T-helper 1 cell treated with Interleukin-12 subunit alpha and Interleukin-12 subunit beta and Interleukin-4 antibody, amounts not matched to agents 30 ng/mL and 1 ng/mL, for 36 hours (primary cell): ENCODE results near the gene MMP20. TPM values are rescaled to one million over a fixed set of nuclear protein-coding genes. Genes with fewer than 3 reads are reported as not detected.

ENCODE experiments used
- intact Hi-C: fragments of 100-400 bp; cut with micrococcal nuclease; formaldehyde crosslinking; loops from one replicate; pipeline ENCODE4 v1.15.1; 2024
- total RNA-seq: library from RNA; stranded (reverse); gene quantifications from 2 replicates; pipeline ENCODE4 v1.2.3, GENCODE V29; 2022

The MMP20 gene
- total RNA-seq, 1 donor from 2014 or later: not detected

GRCh38 chr11:102564110-102564509, 61.0 kb downstream of the MMP20 start:
- intact Hi-C loops: loop anchor here (1.0 kb wide), 1 partner anchor 35 kb away; no protein-coding TSS in a partner anchor

DNA sequence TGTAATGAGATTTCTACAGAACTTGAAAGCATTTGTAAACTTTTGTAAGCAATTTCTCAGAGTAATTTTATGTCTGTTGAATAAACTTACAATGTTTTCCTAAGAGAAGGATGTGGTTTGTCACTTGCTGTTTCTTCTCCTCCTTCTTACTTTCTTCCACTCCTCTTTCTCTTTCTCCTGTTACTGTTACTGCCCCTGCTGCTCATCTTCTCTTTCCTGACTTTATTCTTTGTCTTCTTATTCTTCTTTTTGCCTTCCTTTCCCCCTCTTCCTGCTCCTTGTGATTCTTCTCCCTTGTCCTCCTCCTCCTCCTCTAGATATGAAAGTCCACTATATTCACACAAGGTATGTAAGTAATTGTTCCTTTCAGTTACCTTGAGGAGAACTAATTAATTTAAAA, 63.5 kb downstream of the MMP20 start:
- intact Hi-C loops: loop anchor here (2.0 kb wide), 4 partner anchors 37 to 245 kb away; partner anchors contain the start of genes BIRC3 and TMEM123

DNA sequence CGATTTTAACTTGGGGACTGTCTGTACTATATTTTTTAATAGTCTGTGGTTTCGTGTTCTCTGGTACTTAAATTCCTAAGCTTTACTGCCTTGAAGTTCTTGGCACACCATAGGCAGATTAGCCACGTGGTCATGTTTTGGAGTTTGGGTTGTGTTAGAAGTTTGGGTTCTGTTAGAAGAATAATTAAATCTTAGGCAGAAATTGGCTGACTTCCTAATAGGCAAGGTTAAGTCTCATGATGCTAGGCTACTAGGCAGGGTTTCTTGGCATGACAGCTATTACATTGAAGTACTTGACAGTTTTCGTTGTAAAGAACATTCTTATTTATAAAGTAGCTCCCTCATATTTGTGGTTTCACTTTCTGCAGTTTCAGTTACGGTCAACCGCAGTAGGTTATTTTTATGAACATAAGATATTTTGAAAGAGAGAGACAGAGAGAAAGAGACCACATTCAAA, 64.5 kb downstream of the MMP20 start:
- intact Hi-C loops: loop anchor here (1.0 to 2.0 kb wide), 6 partner anchors 17 to 244 kb away; partner anchors contain the start of genes BIRC3 and TMEM123

GRCh38 chr11:102559839-102560238, 65.3 kb downstream of the MMP20 start:
- intact Hi-C loops: loop anchor here (1.0 to 2.0 kb wide), 6 partner anchors 17 to 243 kb away; partner anchors contain the start of genes BIRC3 and TMEM123

GRCh38 chr11:102555091-102555490, 70.0 kb downstream of the MMP20 start:
- intact Hi-C loops: no loop called here

- intact Hi-C loops: no loop called here
These were observed 71.3 kb downstream of the MMP20 start for GRCh38 chr11:102553835-102554282.

DNA sequence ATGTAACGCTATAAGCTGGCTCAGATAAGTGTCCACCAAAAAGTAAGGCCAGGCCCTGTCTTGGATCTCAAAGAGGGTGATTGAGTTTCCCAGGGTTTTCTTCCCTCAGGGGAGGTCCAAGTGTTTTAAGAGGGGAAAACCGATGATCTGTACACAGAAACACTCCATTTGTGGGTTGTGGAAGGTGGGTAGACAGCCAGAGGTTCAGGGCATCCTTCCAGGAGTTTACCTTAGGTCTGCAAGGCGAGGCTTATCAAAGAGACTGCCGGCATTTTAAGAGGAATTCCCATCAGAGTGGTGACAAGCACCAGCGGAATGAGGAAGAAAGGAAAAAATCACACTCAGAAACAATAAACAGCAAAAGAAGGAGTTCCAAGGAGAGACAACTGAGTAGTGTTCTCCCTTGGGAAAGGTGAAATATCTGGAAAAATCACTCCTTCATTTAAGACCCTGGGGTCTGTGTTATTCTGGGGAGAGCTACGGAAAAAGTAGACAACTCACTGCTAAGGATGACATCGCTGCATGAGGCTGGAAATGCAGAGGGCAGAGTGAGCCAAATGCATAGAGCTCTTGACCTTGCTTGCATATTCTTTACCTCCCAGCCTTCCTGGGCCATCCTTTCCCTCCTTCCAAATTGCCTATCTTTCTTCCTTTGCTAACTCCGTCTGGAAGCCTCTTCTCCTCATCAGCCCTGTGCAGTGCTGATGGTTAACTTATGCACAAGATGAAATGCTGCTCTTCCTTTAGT, 72.5 kb downstream of the MMP20 start:
- intact Hi-C loops: no loop called here

- intact Hi-C loops: no loop called here
These were observed 73.1 kb downstream of the MMP20 start for GRCh38 chr11:102552020-102552419.

GRCh38 chr11:102551169-102551781, 73.9 kb downstream of the MMP20 start:
- intact Hi-C loops: no loop called here

DNA sequence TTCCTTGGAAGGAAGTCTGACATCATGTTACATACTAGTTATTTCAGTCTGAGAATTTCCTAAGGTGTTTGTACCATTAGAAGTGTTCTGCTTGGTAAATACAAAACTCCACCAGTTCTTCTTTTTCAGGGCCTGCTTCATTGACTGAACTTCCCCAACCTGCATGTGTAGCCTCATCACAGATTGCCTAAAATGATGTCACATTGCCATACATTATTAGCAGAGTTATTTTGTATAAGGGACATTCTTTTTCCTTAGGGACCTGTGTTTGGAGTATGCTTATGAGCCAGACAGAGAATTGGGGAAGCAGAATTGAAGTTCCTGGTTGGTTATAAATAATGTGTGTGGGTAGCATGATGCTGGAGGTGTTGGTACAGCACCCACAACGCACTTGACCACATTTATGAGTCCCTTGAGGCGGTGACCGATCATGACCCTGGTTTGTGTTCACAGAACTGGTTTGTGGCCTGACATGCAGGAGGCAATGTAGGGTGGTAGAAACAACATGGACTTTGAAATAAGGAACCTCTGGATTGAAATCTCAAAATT, 78.1 kb downstream of the MMP20 start:
- intact Hi-C loops: no loop called here

GRCh38 chr11:102546427-102546826, 78.7 kb downstream of the MMP20 start:
- intact Hi-C loops: no loop called here

- intact Hi-C loops: no loop called here
These were observed 79.4 kb downstream of the MMP20 start for GRCh38 chr11:102545701-102546100.

DNA sequence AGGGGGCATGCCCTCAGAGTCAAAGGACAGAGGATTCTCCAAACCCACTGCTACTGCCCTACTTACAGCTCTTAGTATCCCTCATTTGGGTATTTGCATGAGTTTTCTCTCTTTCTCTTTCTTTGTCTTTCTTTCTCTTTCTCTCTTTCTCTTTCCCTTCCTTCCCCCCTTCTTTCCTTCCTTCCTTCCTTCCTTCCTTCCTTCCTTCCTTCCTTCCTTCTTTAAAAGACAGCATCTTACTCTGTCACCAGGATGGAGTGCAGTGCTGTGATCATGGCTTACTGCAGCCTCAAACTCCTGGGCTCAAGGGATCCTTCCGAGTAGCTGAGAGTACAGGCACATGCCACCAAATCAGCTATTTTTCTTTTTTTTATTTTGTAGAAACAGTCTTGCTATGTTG, 80.5 kb downstream of the MMP20 start:
- intact Hi-C loops: no loop called here

GRCh38 chr11:102539567-102539966, 85.6 kb downstream of the MMP20 start:
- intact Hi-C loops: no loop called here

GRCh38 chr11:102538932-102539331, 86.2 kb downstream of the MMP20 start:
- intact Hi-C loops: no loop called here

GRCh38 chr11:102534261-102534872, 90.8 kb downstream of the MMP20 start:
- intact Hi-C loops: no loop called here

DNA sequence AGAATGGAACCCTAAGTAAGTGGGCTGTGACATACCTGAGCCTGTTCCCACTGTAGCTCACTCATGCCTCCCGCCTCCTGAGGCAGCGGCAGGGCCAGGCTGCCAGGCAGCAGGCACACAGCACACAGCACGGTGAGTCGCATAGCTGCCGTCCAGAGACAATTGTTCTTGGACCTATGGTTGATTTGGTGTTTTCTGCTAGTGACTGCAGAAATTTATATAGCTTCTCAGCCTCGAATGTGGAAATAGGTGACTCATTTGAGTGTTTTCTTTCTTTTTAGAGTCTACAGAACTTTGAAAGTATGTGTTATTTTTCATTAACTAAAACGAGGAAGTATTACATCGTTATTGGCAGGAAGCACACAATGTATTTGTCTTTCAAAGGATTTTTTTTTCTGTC, 94.6 kb downstream of the MMP20 start, which contains the start of gene MMP7:
Gene MMP7 (minus strand): TSS at position 190 of the 400 bp plus-strand sequence. CDS start 47 bp downstream, at position 143.
- intact Hi-C loops: no loop called here

GRCh38 chr11:102528618-102529017, 96.5 kb downstream of the MMP20 start:
- intact Hi-C loops: no loop called here

DNA sequence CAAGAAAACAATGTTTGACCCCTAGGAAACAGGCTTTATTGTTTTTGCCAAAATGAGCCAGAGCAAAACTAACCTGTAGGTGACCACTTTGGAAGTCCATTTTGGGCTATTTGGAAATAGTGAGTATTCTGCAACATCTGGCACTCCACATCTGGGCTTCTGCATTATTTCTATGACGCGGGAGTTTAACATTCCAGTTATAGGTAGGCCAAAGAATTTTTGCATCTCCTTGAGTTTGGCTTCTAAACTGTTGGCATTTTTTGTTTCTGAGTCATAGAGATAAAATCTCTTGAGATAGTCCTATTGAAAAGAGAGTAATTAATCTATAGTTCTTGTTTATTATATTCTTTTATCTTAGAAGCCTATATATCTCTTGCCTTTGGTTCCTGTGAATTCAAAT, 97.4 kb downstream of the MMP20 start:
- intact Hi-C loops: no loop called here

DNA sequence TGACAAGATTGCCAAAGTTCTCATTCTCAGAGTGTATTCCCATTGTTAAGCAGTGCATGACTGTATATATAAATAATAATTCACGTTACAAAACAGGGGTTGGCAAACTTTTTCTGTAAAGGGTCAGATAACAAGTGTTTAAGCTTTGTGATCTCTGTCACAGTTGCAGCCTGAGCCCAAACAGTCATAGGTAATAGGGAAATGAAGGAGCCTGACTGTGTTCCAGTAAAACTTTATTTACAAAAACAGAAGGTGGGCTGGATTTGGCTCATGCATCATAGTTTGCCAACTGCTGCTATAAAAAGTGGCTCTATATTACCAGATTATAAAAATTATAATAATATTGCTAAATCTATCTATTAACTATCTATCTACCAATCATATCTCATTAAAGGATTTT, 98.1 kb downstream of the MMP20 start:
- intact Hi-C loops: no loop called here
